Colonic mucosa (tissue), 4 donors: ENCODE results near the gene SULT1E1. TPM values are rescaled to one million over a fixed set of nuclear protein-coding genes. Genes with fewer than 3 reads are reported as not detected.
A peak's percentile ranks its signal among the peaks of the same experiment; 100 is the strongest.

ENCODE experiments used
- DNase-seq: peaks from one replicate; pipeline ENCODE4 v3.0.0-alpha.2; 2020
- H3K27ac ChIP-seq: fragments of 200-600 bp; one replicate; pipeline ENCODE4 v1.8.0; 2021
- H3K27me3 ChIP-seq: fragments of 200-600 bp; one replicate; pipeline ENCODE4 v1.8.0; 2021
- H3K36me3 ChIP-seq: fragments of 200-600 bp; one replicate; pipeline ENCODE4 v1.8.0; 2021
- H3K4me1 ChIP-seq: fragments of 200-600 bp; one replicate; pipeline ENCODE4 v1.8.0; 2021; ENCODE audit warnings: mild to moderate bottlenecking
- H3K4me3 ChIP-seq: fragments of 200-600 bp; one replicate; pipeline ENCODE4 v1.8.0; 2021
- H3K9ac ChIP-seq, 2 donors: one replicate each; pipeline ENCODE4 v1.7.0; 2013; ENCODE audit warnings: control low read depth in 2 of 2, low read depth in 2 of 2, low read length in 2 of 2
- H3K9me3 ChIP-seq: fragments of 200-600 bp; one replicate; pipeline ENCODE4 v1.8.0; 2021
- CTCF ChIP-seq: fragments of 200-600 bp; IDR thresholded peaks from one replicate; pipeline ENCODE4 v1.8.0; 2022; ENCODE audit warnings: antibody characterized with exemption, mild to moderate bottlenecking
- intact Hi-C: fragments of 100-400 bp; cut with DNase I; formaldehyde crosslinking; loops from one replicate; pipeline ENCODE4 v1.14.1; 2022
- total RNA-seq, 2 donors: library from RNA; stranded (reverse); fragmentation: NEBNext Ultra II Directional in 1 of 2; extraction: Animal tissue kit (Norgen Biotek cat#: 25700) in 1 of 2; gene quantifications; one replicate each; pipeline ENCODE4 v1.2.1, GENCODE V29; 2021
- donor health status: healthy.
- donor health status: DM: no; HTN: no; CAD: no.
- donor health status: DM: no; HTN: no; CAD: no.

Gene SULT1E1
- total RNA-seq, 2 donors from 2014 or later = 0.19 TPM; not detected in 1

GRCh38 chr4:69894186-69894585 lies 34.2 kb upstream of the SULT1E1 start:
- Histone ChIP-seq H3K27me3 (no peaks in the 10 kb centered on the region), H3K27ac (no peak overlapping the region), H3K4me1 (no peaks in the 10 kb centered on the region), H3K9ac (no peak overlapping the region), H3K4me3 (no peak overlapping the region), H3K9me3 (no peaks in the 10 kb centered on the region), H3K36me3 (no peaks in the 10 kb centered on the region)
- DNase-seq = peak; percentile 34
- no peak for TF ChIP-seq CTCF
- intact Hi-C loops = loop anchor here (10.0 kb wide), 1 partner anchor 611 kb away; no protein-coding TSS in a partner anchor

DNA sequence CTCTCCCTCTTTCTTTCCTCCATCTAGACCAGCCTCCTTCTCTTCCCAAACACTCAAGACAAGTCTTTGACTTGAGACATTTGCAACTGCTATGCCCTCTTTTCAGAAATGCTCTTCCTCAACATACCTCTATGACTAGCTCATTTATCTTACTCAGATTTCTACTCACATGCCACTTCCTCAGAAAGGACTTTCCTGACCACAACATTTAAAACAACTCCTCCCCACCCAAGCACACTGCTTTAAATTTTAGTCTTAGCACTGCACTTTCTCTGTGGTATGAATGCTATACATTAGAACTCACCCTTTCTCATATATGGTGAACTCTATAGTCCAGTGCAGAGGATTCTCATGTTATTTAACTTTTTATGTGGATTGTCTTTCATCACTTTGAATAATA lies 28.4 kb upstream of the SULT1E1 start:
- H3K27ac ChIP-seq = no peak overlapping the region
- H3K27me3 ChIP-seq = no peaks in the 10 kb centered on the region
- H3K9me3 ChIP-seq = no peaks in the 10 kb centered on the region
- H3K4me3 ChIP-seq = no peak overlapping the region
- no peaks in the 10 kb centered on the region for H3K4me1 ChIP-seq
- TF ChIP-seq CTCF = no peak
- H3K36me3 ChIP-seq = no peaks in the 10 kb centered on the region
- intact Hi-C loops = no loop called here
- DNase-seq = no peak
- no peak overlapping the region for H3K9ac ChIP-seq

- intact Hi-C loops = no loop called here
- H3K4me3 ChIP-seq = no peak overlapping the region
- H3K9ac ChIP-seq = no peak overlapping the region
- no peaks in the 10 kb centered on the region for H3K27me3 ChIP-seq
- no peak for TF ChIP-seq CTCF
- no peak for DNase-seq
- no peaks in the 10 kb centered on the region for H3K36me3 ChIP-seq
- no peaks in the 10 kb centered on the region for H3K9me3 ChIP-seq
- no peak overlapping the region for H3K27ac ChIP-seq
- H3K4me1 ChIP-seq = no peaks in the 10 kb centered on the region
Measured at GRCh38 chr4:69882150-69882549, 22.2 kb upstream of the SULT1E1 start.

- TF ChIP-seq CTCF = peak; percentile 81
- H3K4me3 ChIP-seq = no peak overlapping the region
- H3K36me3 ChIP-seq = no peaks in the 10 kb centered on the region
- H3K4me1 ChIP-seq = no peaks in the 10 kb centered on the region
- no peak overlapping the region for H3K9ac ChIP-seq
- no peaks in the 10 kb centered on the region for H3K9me3 ChIP-seq
- no peak overlapping the region for H3K27ac ChIP-seq
- intact Hi-C loops = loop anchor here (2.0 kb wide), 1 partner anchor 190 kb away; no protein-coding TSS in a partner anchor
- DNase-seq = peak; percentile 31
- no peaks in the 10 kb centered on the region for H3K27me3 ChIP-seq
Measured at GRCh38 chr4:69881173-69881773, 21.3 kb upstream of the SULT1E1 start.

- Histone ChIP-seq H3K4me3 (no peak overlapping the region), H3K4me1 (no peaks in the 10 kb centered on the region), H3K36me3 (no peaks in the 10 kb centered on the region), H3K27me3 (no peaks in the 10 kb centered on the region), H3K27ac (no peak overlapping the region), H3K9me3 (no peaks in the 10 kb centered on the region), H3K9ac (no peak overlapping the region)
- DNase-seq = no peak
- intact Hi-C loops = loop anchor here (5.0 kb wide), 1 partner anchor 56 kb away; no protein-coding TSS in a partner anchor
- TF ChIP-seq CTCF = no peak
Measured at GRCh38 chr4:69878250-69878649, 18.3 kb upstream of the SULT1E1 start.
